ENCODE measurements around the gene DOK6.

- TF ChIP-seq, protein P1, sequence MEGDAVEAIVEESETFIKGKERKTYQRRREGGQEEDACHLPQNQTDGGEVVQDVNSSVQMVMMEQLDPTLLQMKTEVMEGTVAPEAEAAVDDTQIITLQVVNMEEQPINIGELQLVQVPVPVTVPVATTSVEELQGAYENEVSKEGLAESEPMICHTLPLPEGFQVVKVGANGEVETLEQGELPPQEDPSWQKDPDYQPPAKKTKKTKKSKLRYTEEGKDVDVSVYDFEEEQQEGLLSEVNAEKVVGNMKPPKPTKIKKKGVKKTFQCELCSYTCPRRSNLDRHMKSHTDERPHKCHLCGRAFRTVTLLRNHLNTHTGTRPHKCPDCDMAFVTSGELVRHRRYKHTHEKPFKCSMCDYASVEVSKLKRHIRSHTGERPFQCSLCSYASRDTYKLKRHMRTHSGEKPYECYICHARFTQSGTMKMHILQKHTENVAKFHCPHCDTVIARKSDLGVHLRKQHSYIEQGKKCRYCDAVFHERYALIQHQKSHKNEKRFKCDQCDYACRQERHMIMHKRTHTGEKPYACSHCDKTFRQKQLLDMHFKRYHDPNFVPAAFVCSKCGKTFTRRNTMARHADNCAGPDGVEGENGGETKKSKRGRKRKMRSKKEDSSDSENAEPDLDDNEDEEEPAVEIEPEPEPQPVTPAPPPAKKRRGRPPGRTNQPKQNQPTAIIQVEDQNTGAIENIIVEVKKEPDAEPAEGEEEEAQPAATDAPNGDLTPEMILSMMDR (IDR thresholded peaks at IDR 0.05; ENCODE audit: low read depth, low read length), result no peak
- no peak for TF ChIP-seq EZH2phosphoT487 (IDR thresholded peaks at IDR 0.05; ENCODE audit: low read depth)
Measured at GRCh38 chr18:69853051-69853450, 452.4 kb downstream of the DOK6 start.

All from OCI-LY3 (cell line).